Right atrium auricular region (tissue), 2 donors: ENCODE data around the gene MYL5. TPM values are rescaled to one million over a fixed set of nuclear protein-coding genes. Genes with fewer than 3 reads are reported as not detected.

Source experiments
- DNase-seq: peaks from one replicate; pipeline ENCODE4 v3.0.0-alpha.2; 2019; ENCODE audit warnings: low spot score
- H3K27ac ChIP-seq, 2 donors: fragments of 200-600 bp; sonication (generic); 1 replicate in 1 of 2; 2 replicates in 1 of 2; pipeline ENCODE4 v1.5.1; 2016 to 2019
- H3K27me3 ChIP-seq, 2 donors: fragments of 200-600 bp; sonication (generic); one replicate each; pipeline versions ENCODE4 v1.5.1 to v1.6.0; 2017 to 2019
- H3K36me3 ChIP-seq: fragments of 200-600 bp; sonication (generic); one replicate; pipeline ENCODE4 v1.5.1; 2016
- H3K4me1 ChIP-seq, 2 donors: fragments of 200-600 bp; sonication (generic); one replicate each; pipeline versions ENCODE4 v1.5.1 to v1.6.0; 2017 to 2019
- H3K4me3 ChIP-seq, 2 donors: fragments of 200-600 bp; sonication (generic); 1 replicate in 1 of 2; 2 replicates in 1 of 2; pipeline ENCODE4 v1.5.1; 2017 to 2019; ENCODE audit warnings: mild to moderate bottlenecking in 1 of 2, moderate library complexity in 1 of 2
- H3K9me3 ChIP-seq, 2 donors: fragments of 200-600 bp; sonication (generic); one replicate each; pipeline ENCODE4 v1.5.1; 2019
- CTCF ChIP-seq, 2 donors: fragments of 200-600 bp; sonication (generic); IDR thresholded peaks; one replicate each; pipeline ENCODE4 v1.5.1; 2019; ENCODE audit warnings: antibody characterized with exemption in 2 of 2
- total RNA-seq, 2 donors: library from RNA; depleted of rRNA; stranded (reverse); fragments of >200 nt; gene quantifications; one replicate each; pipeline ENCODE4 v1.1.0, GENCODE V29; 2016

Gene MYL5
- total RNA-seq, 2 donors from 2014 or later: 3.2 to 3.6 TPM

DNA sequence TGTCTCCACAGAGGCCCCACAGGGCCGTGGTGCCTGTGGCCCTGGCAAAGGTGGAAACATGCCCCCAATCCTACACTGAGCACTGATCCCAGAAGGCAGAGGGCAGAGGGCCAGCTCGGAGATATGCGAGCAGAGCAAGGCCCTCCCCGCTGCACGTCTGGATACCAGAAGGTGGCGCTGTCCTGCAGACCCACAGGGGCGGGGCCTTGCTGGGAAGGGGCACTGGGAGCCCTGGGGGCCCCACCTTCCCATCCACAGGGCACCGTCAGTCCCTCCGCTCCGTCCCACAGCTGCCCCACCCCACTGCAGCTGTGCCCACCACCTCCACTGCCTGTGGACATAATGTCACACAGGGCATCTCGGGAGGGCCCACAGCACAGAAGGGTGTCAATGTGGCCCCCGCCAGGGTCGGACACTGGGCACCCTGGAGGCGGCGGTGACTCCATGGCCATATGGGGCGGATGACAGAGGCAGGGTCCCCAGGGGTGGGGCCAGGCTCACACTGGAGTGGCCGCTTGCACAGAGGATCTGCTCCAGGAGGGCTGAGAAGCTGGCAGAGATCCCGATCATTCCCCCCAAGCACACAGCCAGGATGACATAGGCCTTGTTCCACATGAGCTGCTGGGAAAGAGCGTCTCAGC, 9.8 kb downstream of the MYL5 start:
- no peak for DNase-seq
- Histone ChIP-seq H3K4me3 (no peak overlapping the region), H3K9me3 (no peaks in the 10 kb centered on the region), H3K27me3 (no peaks in the 10 kb centered on the region), H3K36me3 (no peaks in the 10 kb centered on the region), H3K4me1 (peaks cover 0 to 53% of the 10 kb centered on the region in 2 donors), H3K27ac (peak overlapping the region in 1 of 2 donors; percentile 39)
- peak; percentile 64 to 78 for TF ChIP-seq CTCF (IDR thresholded peaks at IDR 0.05)

DNA sequence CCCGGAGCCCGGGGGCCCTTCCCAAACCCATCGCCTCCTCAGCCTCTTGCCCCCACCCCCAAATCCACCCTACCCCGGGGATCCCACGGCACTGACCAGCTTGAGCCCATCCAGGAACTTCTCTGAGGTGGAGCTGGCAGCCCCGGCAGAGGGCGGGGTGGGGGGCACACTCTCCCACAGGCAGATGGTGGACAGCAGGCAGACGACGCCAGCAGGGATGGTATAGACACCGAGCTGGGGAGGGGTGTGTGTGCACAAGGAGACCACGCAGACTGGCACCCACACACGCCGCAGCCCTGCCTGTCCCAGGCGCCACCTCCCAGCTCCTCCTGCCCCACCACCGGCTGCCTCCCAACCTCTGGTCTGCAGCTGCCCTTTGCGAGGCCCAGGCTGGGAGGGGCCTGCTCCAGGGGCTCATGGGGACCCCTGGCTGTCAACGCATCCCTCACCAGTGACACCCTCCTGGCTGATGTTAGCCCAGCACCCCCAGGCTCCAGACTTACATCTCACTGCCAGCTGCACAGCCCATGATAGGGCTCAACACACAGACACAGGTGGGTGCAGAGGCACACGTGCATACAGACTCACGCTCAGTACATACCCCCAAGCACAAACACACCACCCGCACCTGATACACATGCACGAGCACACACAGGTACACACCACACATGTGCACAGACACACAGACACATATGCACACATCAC, 10.4 kb downstream of the MYL5 start:
- no peak for TF ChIP-seq CTCF (IDR thresholded peaks at IDR 0.05)
- peaks cover 0 to 60% of the 10 kb centered on the region in 2 donors for H3K4me1 ChIP-seq
- no peaks in the 10 kb centered on the region for H3K9me3 ChIP-seq
- H3K36me3 ChIP-seq: no peaks in the 10 kb centered on the region
- no peak for DNase-seq
- no peak overlapping the region for H3K27ac ChIP-seq
- H3K27me3 ChIP-seq: no peaks in the 10 kb centered on the region
- H3K4me3 ChIP-seq: no peak overlapping the region

DNA sequence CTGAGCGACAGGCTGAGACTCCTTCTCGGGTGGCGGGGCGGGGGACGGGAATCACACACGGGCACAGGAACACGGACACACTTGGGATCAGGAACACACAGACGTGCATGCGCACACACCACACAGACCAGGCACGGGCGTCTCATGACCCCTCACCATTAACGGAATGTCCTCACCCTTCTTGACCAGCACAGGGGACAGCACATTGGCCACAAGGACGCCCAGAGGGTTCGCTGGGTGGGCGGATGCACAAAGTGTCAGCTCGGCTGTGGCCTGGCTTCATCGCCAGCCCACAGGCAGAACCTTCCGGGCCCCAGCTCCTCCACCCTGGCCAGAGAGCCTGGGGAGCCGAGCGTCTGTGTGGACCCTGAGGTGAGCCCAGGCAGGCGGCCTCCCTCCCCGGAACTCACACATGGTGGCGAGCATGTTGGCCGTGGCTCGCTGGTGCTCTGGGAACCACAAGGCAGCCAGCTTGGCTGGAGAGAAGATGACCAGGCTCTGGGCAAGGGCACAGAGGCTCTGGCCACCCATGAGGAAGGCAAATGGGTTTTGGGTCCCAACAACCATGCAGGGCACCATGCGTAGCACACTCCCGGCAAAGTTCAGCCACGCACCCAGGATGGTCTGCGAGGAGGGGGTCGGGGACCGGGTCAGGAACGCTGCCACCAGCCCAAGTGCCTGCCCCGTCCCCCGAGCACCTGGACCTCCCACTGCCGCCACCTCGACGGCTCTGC, 11.5 kb downstream of the MYL5 start:
- no peak for DNase-seq
- Histone ChIP-seq H3K9me3 (no peaks in the 10 kb centered on the region), H3K27me3 (no peaks in the 10 kb centered on the region), H3K36me3 (no peaks in the 10 kb centered on the region), H3K4me3 (no peak overlapping the region), H3K27ac (no peak overlapping the region), H3K4me1 (peaks cover 0 to 56% of the 10 kb centered on the region in 2 donors)
- TF ChIP-seq CTCF (IDR thresholded peaks at IDR 0.05): no peak

- Histone ChIP-seq H3K36me3 (no peaks in the 10 kb centered on the region), H3K4me3 (no peak overlapping the region), H3K27me3 (no peaks in the 10 kb centered on the region), H3K27ac (peak overlapping the region; percentile 48 to 84), H3K9me3 (no peaks in the 10 kb centered on the region), H3K4me1 (peaks cover 0 to 51% of the 10 kb centered on the region in 2 donors)
- no peak for TF ChIP-seq CTCF (IDR thresholded peaks at IDR 0.05)
- DNase-seq: no peak
These were observed 12.2 kb downstream of the MYL5 start for GRCh38 chr4:686413-687040.

GRCh38 chr4:687048-687970, 13.0 kb downstream of the MYL5 start:
- Histone ChIP-seq H3K9me3 (no peaks in the 10 kb centered on the region), H3K4me3 (peak overlapping the region in 1 of 2 donors; percentile 58), H3K27me3 (no peaks in the 10 kb centered on the region), H3K27ac (peak overlapping the region; percentile 80 to 84), H3K4me1 (peaks cover 0 to 51% of the 10 kb centered on the region in 2 donors), H3K36me3 (no peaks in the 10 kb centered on the region)
- TF ChIP-seq CTCF (IDR thresholded peaks at IDR 0.05): no peak
- peak; percentile 97 for DNase-seq
